ENCODE results near the gene APOL6.

GRCh38 chr22:35678836-35679235, 30.6 kb downstream of the APOL6 start:
- TF ChIP-seq CTCF (IDR thresholded peaks at IDR 0.05; ENCODE audit: low read length) (no peak), EZH2 (optimal IDR thresholded peaks at IDR 0.05; ENCODE audit: low read depth, low read length) (no peak)
